HepG2 (cell line): ENCODE results near the gene ATAD3A. TPM values are rescaled to one million over a fixed set of nuclear protein-coding genes. Genes with fewer than 3 reads are reported as not detected.
A peak's percentile ranks its signal among the peaks of the same experiment; 100 is the strongest.

Experiments
- DRAP1 ChIP-seq: IDR thresholded peaks from 2 replicates; pipeline ENCODE4 v1.6.1; 2016; ENCODE audit warnings: missing genetic modification reagents, missing compliant biosample characterization
- FOXJ3 ChIP-seq: sonication (generic); formaldehyde crosslinking; IDR thresholded peaks from 2 replicates; pipeline ENCODE4 v1.4.0; 2020; ENCODE audit warnings: missing genetic modification reagents, mild to moderate bottlenecking, borderline replicate concordance
- FOXP4 ChIP-seq: sonication (generic); formaldehyde crosslinking; IDR thresholded peaks from 2 replicates; pipeline ENCODE4 v1.4.0; 2020; ENCODE audit warnings: missing genetic modification reagents
- HMGXB3 ChIP-seq: sonication (generic); formaldehyde crosslinking; IDR thresholded peaks from 2 replicates; pipeline ENCODE4 v1.4.0; 2020; ENCODE audit warnings: missing genetic modification reagents, borderline replicate concordance
- HNF1B ChIP-seq: sonication (generic); formaldehyde crosslinking; IDR thresholded peaks from 2 replicates; pipeline ENCODE4 v1.5.1; 2020; ENCODE audit warnings: mild to moderate bottlenecking, moderate library complexity, missing genetic modification reagents
- KLF6 ChIP-seq: IDR thresholded peaks from 2 replicates; pipeline ENCODE4 v1.8.0; 2016; ENCODE audit warnings: missing biosample characterization, missing genetic modification reagents
- LBX2 ChIP-seq: sonication (generic); formaldehyde crosslinking; IDR thresholded peaks from 2 replicates; pipeline ENCODE4 v1.5.0; 2020; ENCODE audit warnings: missing genetic modification reagents, mild to moderate bottlenecking, borderline replicate concordance
- NRL ChIP-seq: sonication (generic); formaldehyde crosslinking; IDR thresholded peaks from 2 replicates; pipeline ENCODE4 v1.5.0; 2020; ENCODE audit warnings: missing genetic modification reagents, mild to moderate bottlenecking, moderate library complexity, borderline replicate concordance
- POLR2AphosphoS2 ChIP-seq: IDR thresholded peaks from 2 replicates; pipeline ENCODE4 v1.6.1; 2011; ENCODE audit warnings: low read depth, low read length, improper control_type of control experiment
- POLR2AphosphoS5 ChIP-seq: IDR thresholded peaks from 2 replicates; pipeline ENCODE4 v1.6.1; 2012; ENCODE audit warnings: low read depth, low read length
- SKI ChIP-seq: fragments of 450-650 bp; IDR thresholded peaks from one replicate; pipeline ENCODE4 v1.6.1; 2018; ENCODE audit warnings: mild to moderate bottlenecking; ENCODE audit not compliant: partially characterized antibody
- ZBTB39 ChIP-seq: sonication (generic); formaldehyde crosslinking; IDR thresholded peaks from 2 replicates; pipeline ENCODE4 v1.5.0; 2020; ENCODE audit warnings: missing genetic modification reagents
- ZGPAT ChIP-seq: IDR thresholded peaks from 2 replicates; pipeline ENCODE4 v1.6.1; 2016; ENCODE audit warnings: mild to moderate bottlenecking
- ZMAT3 ChIP-seq: sonication (generic); formaldehyde crosslinking; conservative IDR thresholded peaks from 2 replicates; pipeline ENCODE4 v1.7.0; 2021; ENCODE audit warnings: missing genetic modification reagents
- polyA plus RNA-seq, 8 experiments: library from polyadenylated mRNA; depleted of rRNA in 3 of 8; stranded (reverse) in 7 of 8; unstranded in 1 of 8; fragments of >200 nt; fragmentation: Illumina TruSeq in 4 of 8; extraction: Trizol in 4 of 8; gene quantifications; 2 replicates each; pipeline versions ENCODE4 v1.2.1 to v1.2.3, GENCODE V29; 2011 to 2016; ENCODE audit warnings: low read depth in 4 of 8, missing spikeins in 1 of 8, mixed read lengths in 1 of 8; ENCODE audit not compliant: insufficient read depth in 1 of 8
- total RNA-seq, 5 experiments: library from RNA; depleted of rRNA; stranded (reverse); fragments of >200 nt; fragmentation: Illumina TruSeq; extraction: Trizol; gene quantifications; 2 replicates each; pipeline ENCODE4 v1.2.3, GENCODE V29; 2016; ENCODE audit warnings: low read depth in 1 of 5

Gene ATAD3A
- total and polyA plus RNA-seq, 2 of the 13 experiments (the other 11 are each of a cell fraction or from before 2014, with no cell fraction given): 10.6 to 49.0 TPM

GRCh38 chr1:1511533-1512285 is at the start of gene ATAD3A (continued):
- TF ChIP-seq FOXP4: peak; percentile 40; the same call in 1 of the 2 replicates
- TF ChIP-seq SKI: peak; percentile 23
- peak; percentile 73 for TF ChIP-seq POLR2AphosphoS5
- no peak for TF ChIP-seq FOXJ3
- TF ChIP-seq ZBTB39 (CRISPR knock-in tag): peak; percentile 22; the same call in 1 of the 2 replicates
- TF ChIP-seq ZGPAT (CRISPR knock-in tag): peak; percentile 95
- peak; percentile 95 for TF ChIP-seq HNF1B (CRISPR knock-in tag)
- TF ChIP-seq DRAP1 (CRISPR knock-in tag): peak; percentile 78
- no peak for TF ChIP-seq KLF6
- 0 out of 2 replicates have a peak, but pooled peaks have one; percentile 34 for TF ChIP-seq LBX2
- peak; percentile 71 for TF ChIP-seq NRL
- peak; percentile 88; the same call in 1 of the 2 replicates for TF ChIP-seq HMGXB3 (CRISPR knock-in tag)
- TF ChIP-seq POLR2AphosphoS2: 0 out of 2 replicates have a peak, but pooled peaks have one; percentile 49
- TF ChIP-seq ZMAT3 (CRISPR knock-in tag): 0 out of 2 replicates have a peak, but pooled peaks have one; percentile 81
